Embryonic facial prominence (tissue), 1 donor: ENCODE results near the gene UBE2L3.
"Not testable (repeated sequence)": the region's sequence is repeated elsewhere in the genome, so short reads cannot be mapped to it uniquely, and the experiment has no call there.

ENCODE experiments used
- DNase-seq: peaks from one replicate; pipeline ENCODE4 v3.0.0-alpha.2; 2016; ENCODE audit errors: extremely low spot score

The UBE2L3 gene

DNA sequence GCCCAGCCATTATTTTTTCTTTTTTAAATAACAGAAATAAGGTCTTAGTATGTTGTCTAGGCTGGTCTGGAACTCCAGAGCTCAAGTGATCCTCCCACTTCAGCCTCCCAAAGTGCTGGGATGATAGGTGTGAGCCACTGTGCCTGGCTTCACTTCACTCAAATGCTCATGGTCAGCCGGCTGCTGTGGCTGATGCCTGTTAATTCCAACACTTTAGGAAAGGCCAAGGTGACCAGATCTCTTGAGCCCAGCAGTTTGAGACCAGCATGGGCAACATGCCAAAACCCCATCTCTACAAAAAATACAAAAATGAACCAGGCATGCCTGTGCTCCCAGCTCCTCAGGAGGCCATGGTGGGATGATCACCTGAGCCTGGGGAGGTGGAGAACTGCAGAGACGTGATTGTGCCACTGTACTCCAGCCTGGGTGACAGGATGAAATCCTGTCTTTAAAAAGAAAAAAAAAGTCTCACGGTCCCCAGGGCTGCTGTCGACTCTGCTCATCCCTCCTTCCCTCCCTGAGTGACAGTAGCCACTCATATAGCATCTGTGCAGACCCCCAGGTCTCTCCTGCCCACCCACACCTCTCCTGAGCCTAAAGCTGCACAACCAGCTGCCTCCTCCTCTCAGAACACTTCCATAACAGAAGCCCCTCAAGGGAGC is 58.7 kb downstream of the UBE2L3 start:
- DNase-seq = no peak

DNA sequence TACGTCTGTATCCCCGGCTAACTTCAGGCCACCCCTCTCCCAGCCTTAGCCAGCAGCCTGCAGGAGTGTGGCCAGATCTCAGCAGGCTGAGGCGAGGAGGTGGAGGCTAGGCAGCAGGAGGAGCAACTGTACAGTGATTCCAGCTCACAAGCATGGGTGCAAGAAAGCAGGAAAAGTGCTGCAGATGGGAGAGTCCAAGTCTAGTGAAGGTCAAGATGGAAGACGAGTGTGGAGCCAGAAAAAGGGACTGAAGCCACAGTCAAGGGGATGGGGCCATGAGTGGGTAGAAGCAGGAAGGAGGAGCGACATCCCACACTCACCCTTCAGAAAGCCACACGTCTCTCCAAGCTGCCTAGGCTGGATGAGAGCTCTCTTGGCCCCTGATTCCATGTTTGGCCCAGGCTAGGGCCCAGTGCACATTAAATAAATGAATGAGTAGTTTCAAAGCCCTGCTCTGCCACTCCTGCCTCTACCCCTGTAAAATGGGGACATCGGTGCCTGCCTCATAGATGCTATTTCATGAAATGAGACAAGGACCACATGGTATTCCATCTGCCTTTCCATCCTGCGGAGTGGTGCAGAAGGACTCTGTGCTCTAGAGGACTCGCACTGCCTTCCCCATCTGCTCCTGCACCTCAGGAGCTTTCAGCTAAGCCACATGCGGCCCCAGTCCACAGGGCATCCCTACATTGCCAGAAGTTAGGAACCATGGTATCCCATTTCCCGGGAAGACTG is 59.4 kb downstream of the UBE2L3 start:
- DNase-seq = no peak

DNA sequence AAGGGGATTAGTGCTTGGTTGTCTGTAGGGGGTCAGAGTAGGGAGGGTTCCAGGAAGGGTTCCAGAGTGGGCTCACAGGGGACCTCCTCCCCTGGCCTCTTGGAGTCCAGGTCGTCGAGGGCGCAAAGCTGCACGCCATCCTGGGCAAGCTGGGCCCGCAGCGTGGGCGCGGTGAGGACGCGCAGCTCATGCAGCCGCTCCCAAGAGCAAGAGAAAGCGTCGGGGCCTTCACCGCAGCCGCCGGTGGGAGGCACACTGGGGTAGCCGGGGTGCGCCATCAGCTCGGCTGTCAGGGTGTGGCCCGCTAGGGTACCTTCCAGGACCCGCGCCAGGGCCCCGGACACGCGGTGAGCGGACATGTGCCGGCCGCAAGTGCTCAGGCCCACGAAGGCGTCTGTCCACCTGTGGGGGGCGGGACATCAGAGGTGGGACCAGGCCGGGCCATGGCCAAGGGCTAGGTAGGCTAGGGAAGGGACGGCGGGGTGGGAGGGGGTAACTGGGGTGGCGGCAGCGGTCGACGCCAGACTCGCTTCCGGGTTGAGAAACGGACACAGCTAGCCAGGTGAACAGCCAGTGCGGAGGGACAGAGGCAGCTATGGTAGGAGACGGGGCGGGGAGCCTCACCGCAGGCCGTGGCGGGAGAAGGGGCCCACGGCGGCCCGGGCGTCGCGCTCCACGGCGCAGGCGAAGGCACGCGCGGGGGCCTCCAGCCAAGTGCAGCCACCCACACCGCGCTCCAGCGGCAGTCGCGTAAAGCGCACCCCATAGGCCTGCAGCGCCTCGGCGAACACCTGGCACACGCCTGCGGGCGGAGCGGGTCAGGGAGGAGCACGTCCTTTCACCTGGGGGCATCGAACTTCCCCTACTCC is 61.1 kb downstream of the UBE2L3 start:
- DNase-seq = no peak

DNA sequence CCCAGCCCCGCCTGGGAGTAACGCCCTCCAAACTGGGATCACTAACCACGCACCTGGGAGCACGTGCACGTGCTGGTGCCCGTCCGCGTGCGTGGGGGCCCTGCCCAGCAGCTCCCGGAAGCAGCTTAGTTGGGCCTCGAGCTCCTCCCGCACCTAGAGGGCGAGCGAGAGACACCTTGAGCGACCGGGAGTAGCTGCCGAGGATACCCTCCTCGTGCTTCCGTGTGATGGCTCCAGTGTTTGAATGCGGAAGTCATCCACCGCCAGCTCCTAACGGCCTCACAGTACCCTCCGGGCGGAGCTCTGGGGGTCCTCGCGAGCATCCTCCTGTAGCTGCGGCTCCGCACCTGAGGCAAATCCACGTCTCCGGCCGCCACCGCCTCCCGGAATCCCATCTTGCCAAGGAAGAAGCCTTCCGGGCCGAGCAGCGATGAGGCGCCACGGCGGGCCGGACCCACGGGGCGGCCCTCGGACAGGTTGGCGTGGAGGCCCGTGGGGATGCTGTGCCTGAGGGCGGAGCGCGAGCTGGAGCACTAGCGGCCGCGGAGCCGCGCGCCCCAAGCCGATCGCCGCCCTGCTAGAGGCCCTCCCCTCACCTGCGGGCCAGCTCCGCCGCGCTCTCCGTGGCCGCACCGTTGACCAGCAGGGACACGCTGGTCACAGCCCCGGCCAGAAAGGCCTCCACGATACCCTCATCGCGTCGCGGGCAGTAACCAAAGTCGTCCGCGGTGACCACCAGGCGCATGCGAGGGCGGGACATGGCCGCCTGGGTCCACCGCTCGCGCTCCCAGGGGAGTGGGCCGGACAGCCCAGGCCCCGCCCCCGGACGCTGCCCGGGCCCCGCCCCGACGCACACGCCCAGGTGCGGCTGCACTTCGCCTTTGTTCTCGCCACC is 62.0 kb downstream of the UBE2L3 start, which contains the start of gene YDJC:
YDJC (minus strand) TSS at position 768 of the 895 bp plus-strand sequence; CDS start at position 760, 8 bp downstream.
- peak; percentile 77 for DNase-seq

DNA sequence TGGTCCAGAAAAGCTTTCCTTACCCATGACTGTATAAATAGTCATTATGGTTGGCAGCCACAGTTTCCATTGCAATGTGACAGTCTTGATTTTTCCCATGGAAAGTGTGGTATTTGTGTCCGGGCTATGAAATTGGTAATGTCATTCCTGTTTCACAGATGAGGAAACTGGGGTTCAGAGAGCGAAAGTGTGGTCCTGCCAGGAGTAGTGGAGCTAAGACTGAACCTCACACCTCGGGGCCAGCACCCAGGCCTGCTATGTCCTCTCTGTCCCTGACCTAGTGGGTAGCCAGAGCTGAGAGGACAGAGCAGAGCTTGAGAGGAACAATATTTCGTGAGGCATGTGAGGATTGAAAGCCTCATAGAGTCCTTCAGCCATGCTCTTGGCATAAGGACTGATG is 63.5 kb downstream of the UBE2L3 start:
- DNase-seq = no peak

DNA sequence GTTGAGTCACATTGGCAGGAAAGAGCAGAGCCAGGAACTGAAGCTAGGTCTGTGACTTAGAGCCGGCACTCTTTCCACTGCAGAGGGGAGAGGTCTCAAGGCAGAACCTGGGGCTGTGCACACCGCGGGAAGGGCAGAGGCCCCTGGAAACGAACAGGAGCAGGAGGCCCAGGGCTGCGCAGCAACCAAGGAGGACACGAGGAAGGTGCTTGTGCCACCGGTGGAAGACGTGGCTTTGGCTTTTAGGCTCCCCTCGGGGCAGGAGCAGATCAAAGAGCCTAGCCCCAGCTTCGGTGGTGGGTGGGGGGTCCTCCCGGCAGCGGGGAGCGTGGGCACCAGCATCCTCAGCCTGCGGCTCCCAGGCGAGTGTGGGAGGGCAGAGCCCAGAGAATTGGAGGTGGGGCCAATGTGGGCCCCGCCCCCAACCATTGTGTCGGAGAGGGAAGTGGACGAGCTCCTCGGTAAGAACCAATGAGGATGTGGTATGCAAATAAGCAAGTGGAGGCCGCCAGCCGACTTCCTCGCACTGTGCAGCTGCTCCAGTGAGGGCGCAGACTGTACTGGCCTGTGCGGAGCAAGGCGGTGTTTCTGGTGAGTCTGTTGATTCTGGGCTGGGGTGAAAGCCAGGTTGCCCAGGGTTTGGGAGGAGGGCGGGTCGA is 64.9 kb downstream of the UBE2L3 start, which contains the start of gene CCDC116:
CCDC116 (plus strand) TSS at position 524 of the 659 bp plus-strand sequence. CDS start 422 bp downstream, outside the sequence.
- no peak for DNase-seq

DNA sequence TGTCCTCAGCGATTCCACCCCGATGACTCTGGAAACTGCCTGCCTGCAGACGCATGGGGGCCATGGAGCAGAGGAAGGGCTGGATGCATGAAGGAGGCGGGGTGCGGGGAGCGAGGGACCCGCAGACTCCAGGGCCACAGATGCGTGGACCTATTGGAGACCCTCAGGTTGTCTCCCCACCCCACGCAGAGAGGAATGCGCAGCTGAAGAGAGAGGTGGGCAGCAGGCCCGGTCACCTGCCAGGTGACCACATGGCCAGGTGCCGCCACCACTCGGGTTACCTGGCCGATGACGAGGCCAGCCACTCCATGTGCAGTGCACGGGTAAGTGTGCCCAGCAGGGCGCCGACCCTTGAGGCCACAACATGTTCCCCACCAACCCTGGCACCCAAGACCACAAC is 65.4 kb downstream of the UBE2L3 start:
- no peak for DNase-seq

DNA sequence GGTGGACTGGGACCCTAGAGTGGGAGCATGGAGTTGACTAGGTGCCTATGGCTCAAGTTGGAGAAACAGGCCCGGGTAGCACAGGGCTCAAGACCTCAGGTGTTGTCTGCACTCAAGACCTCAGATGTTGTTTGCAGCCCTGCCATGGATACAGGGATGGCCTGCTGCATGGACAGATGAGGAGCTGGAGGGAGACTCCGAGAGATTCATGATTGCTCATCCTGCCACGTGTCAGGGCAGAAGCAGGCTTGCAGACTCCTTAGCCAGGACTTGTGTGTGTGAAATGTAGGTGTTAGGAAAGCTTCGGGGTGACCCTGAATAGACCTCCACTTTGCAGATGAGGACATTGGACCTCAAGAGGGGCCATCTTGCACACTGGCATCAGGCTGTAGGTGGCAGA is 66.0 kb downstream of the UBE2L3 start:
- no peak for DNase-seq

DNA sequence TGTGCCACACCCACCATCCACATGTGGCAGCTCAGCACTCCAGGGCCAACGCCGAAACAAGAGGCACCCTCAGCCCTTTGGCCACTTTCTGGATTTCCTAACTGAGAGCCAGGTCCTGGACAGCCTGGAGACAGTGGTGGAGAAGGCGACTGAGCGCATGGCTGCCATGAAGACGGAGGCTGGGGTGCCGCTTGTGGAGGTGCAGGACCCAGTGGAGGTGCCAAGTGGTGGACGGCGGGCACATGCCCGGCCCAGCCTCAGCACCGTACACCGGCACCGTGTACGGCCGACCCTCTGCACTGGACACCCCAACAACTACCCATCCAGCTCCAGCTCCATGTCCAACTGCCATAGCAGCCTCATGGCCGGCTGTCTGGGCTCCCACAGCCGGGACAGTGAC is 66.6 kb downstream of the UBE2L3 start:
- no peak for DNase-seq

DNA sequence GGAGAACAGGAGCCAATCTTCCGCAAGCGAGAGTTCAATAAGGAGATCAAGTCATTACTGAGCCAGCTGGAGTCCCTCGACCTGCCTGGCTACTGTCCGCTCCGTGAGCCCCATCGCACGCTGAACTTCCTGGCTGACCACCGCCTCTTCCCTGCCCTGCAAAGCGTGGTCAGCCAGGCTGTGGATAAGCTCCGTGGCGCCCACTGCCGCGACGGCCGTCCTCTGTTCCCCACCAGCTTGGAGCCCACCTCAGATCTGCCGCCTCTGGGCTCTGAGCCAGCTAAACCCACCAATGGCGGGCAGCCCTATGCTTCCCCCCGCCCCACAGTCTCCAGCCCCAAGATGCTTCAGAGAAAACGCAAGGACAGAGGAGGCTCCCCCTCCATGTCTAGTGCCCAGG is 67.3 kb downstream of the UBE2L3 start:
- no peak for DNase-seq

DNA sequence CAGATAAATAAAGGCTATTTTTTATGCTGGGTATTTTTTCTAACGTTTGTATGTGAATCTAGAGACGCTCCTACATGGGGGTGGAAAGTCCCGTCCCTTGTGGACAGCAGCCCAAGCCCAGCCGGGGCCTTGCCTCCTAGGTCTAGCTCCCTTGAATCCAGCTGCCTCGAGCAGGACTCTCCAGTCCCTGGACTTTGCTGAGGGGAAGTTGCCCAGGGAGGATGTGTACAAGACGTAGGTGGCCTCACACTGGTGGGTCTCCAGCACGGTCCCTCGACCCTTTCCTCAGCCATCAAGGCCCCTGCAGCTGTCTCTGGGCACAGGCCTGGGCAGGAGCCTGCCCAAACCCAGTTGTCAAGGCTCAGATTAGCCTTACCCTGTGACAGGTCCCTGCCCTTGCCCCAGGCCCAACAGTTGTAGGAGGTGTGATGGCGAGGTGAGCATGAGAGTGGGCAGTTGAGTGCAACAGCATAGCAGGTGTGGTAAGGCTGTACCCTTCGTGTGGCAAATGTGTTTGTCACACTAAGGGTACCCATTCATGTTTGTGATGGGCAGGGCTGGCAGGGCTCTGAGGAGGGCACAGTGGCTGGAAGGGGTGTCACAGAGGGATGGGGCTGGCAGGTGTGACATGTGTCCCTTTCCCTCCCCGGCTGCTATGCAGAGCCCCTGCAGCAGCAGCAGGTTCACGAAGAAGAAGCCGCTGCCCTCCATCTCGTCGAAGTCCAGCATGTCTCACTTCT is 68.4 kb downstream of the UBE2L3 start:
- DNase-seq = no peak

DNA sequence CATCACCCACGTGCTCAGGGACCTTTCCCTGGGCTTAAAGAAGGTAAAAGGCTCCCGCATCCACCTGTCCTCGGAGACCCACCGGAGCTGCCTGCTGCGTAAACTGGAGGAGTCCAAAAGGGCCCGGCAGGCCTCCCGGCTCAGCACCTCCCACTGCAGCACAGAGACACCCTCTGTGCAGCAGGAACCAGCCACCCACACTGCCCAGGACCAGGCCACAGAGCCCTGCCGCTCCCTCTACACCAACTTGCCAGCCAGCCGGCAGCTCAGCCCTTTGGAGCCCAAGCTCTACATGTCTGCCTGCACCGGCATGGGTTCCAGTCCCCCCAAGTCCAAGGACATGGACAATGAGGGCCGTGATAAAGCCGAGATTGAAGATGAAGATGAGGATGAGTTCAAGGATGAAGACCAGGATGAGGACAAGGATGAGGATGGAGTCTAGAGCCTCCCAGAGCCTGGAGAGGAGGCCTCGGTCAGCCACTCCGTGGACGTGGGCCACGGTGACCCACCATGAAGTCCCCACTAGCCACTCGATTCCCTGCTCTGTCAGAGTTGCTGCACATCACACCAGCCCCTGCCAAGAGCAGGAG is 69.2 kb downstream of the UBE2L3 start:
- DNase-seq = no peak

DNA sequence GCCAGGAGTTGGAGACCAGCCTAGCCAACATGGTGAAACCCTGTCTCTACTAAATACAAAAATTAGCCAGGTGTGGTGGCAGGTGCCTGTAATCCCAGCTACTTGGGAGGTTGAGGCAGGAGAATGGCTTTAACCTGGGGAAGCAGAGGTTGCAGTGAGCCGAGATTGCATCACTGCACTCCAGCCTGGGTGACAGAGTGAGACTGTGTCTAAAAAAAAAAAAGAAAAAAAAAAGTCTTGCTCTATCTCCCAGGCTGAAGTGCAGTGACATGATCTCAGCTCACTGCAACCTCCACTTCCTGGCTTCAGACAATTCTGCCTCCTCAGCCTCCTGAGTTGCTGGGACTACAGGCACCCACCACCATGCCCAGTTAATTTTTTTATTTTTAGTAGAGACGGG is 69.9 kb downstream of the UBE2L3 start:
- DNase-seq = not testable (repeated sequence)

DNA sequence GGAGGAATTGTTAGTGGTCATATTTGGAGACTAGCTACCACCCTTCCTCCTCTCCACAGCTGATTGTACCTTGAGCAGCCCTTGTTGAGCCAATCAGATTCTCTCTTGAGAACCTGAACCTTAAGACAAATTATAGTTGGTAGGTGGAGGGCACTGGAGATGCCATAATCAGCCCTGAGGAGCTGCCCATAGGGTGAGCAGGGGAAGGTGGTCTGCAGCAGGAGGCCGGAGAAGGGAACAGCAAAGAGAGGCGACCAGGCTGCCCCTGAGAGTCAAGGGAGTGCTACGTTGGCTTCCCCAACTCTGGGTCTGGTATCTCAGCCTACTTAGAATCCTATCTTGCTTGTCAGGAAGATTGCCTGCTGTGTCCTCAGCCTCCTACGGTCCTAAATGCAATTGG is 71.8 kb downstream of the UBE2L3 start:
- DNase-seq = no peak

DNA sequence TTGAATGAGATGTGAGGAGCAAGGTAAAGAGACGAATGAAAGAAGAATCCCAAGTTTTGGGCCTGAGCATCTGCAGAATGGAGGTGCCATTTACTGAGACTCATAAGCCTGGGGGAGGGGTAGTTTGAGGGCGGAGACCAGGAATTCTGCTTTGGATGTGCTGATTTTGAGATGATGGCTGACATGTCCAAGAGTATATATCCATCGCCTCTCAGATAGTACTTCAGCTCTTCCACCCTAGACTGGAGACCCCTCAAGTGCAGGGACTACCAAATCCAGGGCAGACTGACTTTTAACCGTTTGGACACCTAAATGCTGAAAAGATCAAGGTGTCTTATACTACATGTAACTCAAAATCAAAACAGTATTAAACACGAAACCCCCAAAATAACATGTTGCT is 73.3 kb downstream of the UBE2L3 start:
- no peak for DNase-seq

DNA sequence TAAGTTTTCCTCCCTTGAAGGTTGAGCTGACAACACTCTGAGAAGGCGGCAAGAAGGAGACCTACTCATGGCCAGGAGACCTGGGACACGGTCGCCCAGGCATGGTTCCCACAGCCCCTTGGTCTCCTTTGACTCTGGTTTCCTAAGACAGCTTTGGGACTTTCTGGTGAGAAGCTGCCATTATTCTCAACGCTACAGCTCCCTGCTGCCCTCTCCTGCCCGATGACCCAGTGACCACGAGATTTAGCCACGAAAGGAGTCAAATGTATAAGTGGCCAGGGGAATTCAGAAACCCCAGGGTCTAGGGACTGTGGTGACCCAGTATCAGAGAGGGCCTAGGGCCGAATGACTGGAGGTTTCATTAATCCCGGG is 73.9 kb downstream of the UBE2L3 start:
- DNase-seq = no peak

DNA sequence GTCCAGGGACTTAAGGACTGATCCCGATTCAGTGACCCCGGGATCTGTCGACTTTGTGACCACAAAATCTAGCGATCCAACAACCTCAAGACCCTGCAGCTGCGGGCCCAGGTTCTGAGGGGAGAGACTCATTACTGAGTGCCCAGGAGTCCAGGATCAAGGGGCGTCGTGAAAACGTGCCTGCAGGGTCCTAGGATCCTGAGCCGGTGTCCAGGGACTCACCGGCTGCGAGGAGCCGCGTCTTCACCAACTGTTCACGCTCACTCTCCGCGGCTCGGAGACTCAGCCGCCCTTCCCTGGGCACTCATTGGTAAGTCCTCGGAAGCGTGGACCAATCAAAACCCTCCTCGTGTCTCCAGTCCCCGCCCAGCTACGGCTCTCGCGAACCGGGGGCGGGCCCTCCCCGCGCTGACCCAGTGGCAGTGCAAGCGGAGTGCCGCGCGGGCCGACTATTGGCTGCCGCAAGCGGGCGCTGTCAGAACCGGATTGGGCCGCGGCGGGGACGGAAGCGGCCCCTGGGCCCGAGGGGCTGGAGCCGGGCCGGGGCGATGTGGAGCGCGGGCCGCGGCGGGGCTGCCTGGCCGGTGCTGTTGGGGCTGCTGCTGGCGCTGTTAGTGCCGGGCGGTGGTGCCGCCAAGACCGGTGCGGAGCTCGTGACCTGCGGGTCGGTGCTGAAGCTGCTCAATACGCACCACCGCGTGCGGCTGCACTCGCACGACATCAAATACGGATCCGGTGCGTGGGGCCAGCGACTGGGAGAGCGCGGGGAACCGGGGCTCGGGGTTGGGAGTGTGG is 74.5 kb downstream of the UBE2L3 start, which contains the start of gene SDF2L1:
SDF2L1 (plus strand) TSS at position 514 of the 795 bp plus-strand sequence; CDS start at position 549, 35 bp downstream.
- DNase-seq = peak; percentile 94

DNA sequence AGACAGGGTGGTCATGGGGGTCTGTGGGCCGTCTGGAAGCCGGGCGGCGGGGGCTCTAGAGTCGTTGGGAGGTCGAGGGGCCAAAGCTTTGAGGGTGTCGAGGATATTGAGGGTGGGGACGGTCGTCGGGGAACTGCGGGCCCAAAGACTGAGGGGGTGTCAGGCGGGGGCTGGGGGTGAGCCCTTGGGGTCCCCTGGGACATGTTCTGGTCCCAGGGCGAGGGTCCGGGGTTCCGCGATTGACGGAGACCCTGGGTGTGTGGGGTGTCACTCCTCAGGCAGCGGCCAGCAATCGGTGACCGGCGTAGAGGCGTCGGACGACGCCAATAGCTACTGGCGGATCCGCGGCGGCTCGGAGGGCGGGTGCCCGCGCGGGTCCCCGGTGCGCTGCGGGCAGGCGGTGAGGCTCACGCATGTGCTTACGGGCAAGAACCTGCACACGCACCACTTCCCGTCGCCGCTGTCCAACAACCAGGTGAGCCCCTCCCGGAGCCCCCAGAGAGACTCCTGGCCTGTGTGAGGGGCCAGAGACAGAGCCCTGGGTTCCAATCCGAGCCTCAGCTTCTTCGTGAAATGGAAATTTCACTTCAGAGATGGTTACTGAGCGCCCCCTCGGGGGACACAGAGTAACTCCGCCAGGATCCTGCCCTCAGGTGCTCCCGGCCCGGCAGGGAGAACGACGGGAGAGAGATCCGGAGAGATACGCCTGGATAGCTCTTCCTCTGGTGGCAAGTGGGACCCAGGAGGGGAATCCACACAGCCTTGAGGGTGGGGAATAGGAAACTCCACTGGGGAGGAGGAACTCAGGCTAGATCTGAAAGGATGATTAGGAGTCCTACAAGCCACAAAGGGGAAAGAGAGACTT is 75.3 kb downstream of the UBE2L3 start:
- DNase-seq = no peak
